Hematopoietic multipotent progenitor cell treated with erythropoietin and hydrocortisone succinate and interleukin-3 and kit ligand, for 15 days (in vitro differentiated cells): ENCODE measurements around the gene IFITM10.

Experiments used
- DNase-seq: peaks from one replicate; pipeline ENCODE4 v3.0.0-alpha.2; 2015; ENCODE audit warnings: low spot score

IFITM10 gene

GRCh38 chr11:1740786-1741530, 9.4 kb downstream of the IFITM10 start:
- no peak for DNase-seq

- no peak for DNase-seq
Observed at GRCh38 chr11:1739576-1739975, 10.8 kb downstream of the IFITM10 start.

DNA sequence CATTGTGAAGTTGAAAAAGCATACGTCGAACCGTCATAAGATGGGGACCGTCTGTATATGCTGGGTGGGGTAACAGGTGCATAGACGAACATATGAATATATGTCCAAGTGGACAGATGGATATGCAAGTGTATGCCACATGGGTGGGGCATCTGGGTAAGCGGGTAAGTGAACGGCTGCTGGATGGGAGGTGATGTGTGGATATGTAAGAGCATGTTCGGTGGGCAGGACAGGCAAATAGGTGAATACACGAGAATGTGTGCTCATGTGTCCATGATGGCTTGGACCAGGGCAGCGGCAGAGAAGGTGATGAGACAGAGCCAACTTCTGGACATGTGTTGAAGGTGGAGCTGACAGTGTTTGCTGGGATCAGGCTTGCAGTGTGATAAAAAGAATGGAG, 12.0 kb downstream of the IFITM10 start:
- no peak for DNase-seq

DNA sequence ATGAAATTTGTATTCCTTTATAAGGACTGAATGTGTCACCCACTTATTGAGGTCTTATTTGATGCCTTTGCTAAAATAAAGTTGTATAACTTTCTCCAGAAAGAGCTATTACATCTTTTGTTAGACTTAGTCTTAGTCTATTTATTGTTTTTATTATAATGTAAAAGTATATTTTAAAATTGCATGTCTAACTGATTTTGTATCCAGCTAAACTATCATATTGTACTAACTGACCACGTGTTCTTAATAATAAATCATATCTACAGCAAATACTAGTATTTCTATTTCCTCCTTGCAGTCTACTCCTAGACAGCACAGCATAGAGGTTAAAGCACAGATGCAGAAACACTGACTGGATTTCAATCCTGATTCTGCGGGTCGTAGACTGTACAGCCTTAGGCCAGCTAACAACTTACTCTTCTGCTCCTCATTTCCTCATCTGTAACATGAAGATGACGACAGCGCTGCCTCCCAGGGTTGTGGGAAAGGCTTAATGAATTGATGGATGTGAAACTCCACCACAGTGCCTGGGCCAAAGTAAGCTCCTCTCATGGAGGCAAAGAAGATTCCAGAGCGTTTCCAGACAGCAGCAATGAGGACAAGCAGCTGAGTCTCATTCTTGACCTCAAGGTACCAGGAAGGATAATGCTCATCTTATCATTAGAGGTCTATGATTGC, 13.2 kb downstream of the IFITM10 start:
- no peak for DNase-seq

GRCh38 chr11:1736447-1736992, 13.9 kb downstream of the IFITM10 start:
- no peak for DNase-seq

DNA sequence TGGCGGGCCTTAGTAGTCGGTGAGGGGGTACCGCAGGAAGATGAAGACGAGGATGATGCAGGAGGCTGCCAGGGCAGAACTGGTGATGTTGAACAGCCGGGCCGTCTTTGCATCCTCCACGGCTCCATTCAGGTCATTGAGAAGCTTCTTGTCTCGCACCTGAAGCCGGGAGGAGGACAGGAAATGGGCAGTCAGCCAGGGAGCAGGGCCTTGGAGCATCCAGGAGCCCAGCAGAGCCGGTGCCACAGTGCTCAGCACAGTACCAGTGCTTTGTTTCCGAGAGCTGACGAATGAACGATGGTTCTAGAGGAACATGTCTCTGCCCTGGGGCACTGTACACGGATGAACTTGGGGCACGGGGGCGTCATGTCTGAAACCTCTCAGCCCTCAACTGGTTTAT, 15.1 kb downstream of the IFITM10 start:
- DNase-seq = no peak

DNA sequence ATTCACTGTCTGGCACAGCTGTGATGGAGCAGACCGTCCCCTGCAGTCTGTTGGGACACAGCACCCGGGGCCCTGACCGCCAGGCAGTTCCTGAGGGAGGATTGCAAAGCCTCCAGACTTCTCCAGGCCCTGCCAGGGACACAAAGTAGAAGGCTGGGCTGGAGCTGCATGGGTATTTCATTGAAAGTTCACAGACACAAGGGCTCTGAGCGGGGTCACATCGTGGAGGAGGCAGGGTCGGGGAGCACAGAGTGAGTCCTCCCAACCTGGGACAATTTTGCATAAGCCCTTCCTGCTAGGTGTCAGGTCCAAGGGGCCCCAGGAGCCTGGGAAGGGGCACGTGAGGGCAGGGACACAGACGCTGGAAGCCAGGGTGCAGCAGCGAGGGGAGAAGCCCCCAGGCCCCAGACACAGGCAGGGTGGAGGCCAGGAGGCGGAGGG, 15.7 kb downstream of the IFITM10 start:
- DNase-seq = no peak

GRCh38 chr11:1733716-1734640, 16.4 kb downstream of the IFITM10 start:
- no peak for DNase-seq

DNA sequence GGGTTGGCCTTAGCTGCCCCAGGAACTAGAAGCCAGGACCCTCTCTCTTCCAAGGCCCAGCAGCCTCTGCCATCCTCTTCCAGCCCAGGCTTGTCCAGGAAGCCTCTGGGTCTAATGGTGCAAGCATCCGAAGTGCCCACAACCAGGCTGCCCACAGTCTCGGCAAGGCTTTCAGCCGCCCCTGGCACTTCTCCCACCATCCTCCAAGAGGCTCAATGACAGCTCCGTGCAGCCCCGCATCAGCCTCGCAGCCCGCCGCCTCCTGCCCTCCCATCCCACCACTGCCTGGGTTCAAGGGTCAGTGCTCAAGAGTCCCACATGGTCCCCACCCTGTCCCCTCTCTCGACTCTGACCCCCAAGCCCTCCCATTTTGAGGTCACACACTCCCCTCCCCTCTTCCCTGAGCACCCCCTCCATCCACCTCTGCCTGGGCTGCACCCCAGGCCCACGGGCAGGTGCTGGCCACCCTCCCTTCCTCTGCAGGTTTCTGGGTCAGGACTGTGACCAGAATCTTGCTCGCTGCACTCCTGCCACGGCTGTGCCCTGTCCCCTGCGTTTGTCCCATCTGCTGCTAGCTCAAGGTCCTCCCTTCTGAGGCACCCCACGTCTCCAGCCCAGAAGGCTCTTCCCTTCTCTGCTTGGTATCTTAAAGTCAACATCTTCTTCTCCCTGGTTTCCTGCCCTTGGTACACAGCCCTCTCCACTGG, 17.2 kb downstream of the IFITM10 start:
- no peak for DNase-seq

- DNase-seq = no peak
Observed at GRCh38 chr11:1732418-1733008, 17.9 kb downstream of the IFITM10 start.

DNA sequence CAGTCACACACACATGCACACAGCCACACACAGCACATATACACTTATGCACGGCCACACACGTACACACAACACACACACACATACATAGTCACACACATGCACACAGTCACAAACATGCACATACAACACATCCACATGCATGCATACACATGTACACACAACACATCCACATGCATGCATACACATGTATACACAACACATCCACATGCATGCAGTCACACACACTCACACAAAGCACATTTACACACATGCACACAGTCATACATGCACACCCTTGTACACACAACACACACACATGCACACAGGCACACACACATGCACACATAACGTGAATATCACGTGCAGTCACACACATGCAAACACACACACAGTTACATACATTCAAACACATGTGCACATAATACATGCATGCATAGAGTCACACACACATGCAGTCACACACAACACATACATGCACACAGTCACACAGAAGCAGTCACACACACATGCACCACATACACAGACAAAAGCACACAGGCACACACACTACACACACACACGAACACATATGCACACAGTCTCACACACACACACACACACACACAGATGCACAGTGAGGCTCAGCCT, 18.8 kb downstream of the IFITM10 start:
- no peak for DNase-seq

GRCh38 chr11:1730059-1730629, 20.3 kb downstream of the IFITM10 start:
- no peak for DNase-seq

DNA sequence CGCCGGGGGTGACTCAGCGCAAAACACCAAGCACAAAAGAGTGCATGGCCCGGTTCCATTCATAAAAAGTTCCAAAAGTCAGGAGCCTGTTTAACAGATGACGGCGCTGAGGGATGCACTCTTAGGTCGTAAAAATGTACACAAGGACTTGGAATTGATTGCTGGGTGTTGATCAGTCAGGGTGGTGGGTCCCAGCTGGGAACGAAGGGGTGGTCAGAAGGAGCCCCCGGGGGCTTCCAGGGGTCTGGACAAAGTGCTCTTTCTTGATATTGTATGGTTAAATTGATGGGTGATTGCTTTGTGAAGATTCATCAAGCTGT, 20.7 kb downstream of the IFITM10 start:
- DNase-seq = no peak

DNA sequence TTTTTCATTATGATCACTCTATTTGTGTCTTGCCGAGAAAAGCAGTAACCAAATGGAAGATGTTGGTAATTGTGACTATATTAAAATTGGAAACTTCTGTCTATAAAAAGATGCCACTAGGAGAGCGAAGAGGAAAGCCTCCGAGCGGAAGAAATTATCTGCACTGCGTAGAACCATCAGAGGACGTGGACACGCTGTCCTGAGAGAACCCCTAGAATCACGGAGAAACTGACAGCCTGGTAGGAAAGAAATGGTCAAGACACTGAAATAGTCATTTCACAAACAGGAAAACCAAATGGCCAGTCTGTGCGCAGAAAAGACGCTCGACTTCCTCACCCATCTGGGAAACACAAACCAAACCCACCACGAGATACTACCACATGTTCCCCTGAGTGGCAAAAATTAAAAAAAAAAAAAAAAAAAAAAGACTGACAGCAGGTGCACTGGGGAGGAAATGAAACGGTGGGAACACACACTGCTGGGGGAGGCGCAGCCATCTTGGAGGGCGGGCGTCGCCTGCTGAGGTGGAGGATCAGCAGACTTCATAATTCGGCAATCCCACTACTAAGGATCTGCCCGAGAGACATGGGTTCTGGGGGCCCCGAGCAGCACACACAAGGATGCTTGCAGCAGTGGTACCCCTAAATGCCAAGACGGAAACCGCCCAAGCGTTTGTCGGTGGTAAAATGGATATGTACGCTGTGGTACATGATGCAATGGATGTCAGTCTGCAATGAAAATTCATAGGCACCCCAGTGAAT, 21.3 kb downstream of the IFITM10 start:
- DNase-seq = no peak

DNA sequence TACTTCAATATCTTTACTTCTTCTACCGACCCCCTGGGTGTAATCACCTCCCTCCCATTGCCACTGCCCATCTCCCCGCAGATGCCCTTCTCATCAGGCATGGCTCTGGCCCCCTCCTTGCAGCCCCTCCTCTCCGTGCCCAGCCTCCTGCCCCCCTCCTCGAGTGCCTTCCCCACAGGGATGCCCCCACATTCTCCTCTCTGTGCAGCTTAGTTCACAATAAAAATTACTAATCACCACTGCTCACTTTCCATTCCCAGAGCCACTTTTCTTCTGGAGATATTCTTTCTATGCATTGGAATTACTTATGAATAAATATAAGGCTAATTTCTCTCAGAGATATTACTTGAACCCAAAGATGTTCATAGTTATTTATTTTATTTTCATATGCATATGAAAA, 22.1 kb downstream of the IFITM10 start:
- no peak for DNase-seq

- no peak for DNase-seq
Observed at GRCh38 chr11:1727861-1728260, 22.5 kb downstream of the IFITM10 start.

GRCh38 chr11:1727096-1727690, 23.2 kb downstream of the IFITM10 start:
- DNase-seq = no peak

GRCh38 chr11:1719781-1720180, 30.6 kb downstream of the IFITM10 start:
- no peak for DNase-seq

- DNase-seq = no peak
Observed at GRCh38 chr11:1718326-1718725, 32.1 kb downstream of the IFITM10 start.

DNA sequence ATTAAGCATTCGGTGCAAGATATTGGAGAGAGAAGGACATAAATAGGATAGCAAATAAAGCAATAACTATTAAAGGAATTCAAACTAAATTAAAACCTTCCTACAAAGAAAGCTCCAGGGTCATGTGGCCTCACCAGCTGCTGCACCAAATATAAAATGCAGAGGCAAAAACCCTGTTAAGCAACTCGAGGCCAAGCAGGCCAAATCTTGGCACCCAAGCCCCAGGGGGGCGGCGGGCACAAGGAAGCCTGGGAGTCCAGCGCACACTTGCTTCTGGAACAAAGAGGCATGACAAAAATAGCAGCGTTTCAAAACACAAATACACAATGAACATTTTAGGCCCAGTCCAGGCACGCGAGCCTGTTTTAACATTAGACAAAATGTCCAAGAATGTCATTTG, 32.6 kb downstream of the IFITM10 start:
- no peak for DNase-seq
